ENCODE measurements around the gene LCE3E.

DNA sequence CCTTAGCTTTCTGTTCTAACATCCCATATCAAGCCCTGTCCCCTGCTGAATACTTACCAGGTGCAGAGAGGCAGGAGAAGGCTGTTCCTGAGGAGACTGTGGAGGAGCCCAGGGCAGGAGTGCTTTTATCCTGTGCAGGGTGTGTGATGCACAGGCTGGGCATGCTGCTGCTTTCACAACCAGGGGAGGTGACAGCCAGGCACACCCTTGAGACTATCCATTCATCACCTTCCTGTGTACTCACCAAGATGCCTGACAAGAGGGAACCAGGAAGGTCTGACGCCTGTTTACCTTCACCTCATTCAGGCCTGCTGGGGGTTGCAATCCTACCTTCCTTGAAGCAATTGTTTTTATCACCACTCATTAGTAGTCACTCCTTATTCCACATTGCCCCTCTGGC is at the start of gene LCE3E:
- TF ChIP-seq, protein P1, sequence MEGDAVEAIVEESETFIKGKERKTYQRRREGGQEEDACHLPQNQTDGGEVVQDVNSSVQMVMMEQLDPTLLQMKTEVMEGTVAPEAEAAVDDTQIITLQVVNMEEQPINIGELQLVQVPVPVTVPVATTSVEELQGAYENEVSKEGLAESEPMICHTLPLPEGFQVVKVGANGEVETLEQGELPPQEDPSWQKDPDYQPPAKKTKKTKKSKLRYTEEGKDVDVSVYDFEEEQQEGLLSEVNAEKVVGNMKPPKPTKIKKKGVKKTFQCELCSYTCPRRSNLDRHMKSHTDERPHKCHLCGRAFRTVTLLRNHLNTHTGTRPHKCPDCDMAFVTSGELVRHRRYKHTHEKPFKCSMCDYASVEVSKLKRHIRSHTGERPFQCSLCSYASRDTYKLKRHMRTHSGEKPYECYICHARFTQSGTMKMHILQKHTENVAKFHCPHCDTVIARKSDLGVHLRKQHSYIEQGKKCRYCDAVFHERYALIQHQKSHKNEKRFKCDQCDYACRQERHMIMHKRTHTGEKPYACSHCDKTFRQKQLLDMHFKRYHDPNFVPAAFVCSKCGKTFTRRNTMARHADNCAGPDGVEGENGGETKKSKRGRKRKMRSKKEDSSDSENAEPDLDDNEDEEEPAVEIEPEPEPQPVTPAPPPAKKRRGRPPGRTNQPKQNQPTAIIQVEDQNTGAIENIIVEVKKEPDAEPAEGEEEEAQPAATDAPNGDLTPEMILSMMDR (IDR thresholded peaks at IDR 0.05; ENCODE audit: low read depth, low read length, poor library complexity, severe bottlenecking), result no peak
- TF ChIP-seq EZH2phosphoT487 (IDR thresholded peaks at IDR 0.05; ENCODE audit: borderline replicate concordance, low read length), result no peak
